SJCRH30 (cell line): Measurements from ENCODE around the gene USO1. TPM values are rescaled to one million over a fixed set of nuclear protein-coding genes. Genes with fewer than 3 reads are reported as not detected.
"Not testable (repeated sequence)": the region's sequence is repeated elsewhere in the genome, so short reads cannot be mapped to it uniquely, and the experiment has no call there.

Experiments used
- DNase-seq, 2 experiments: peaks; one replicate each; pipeline ENCODE4 v3.0.0-alpha.2; 2015 to 2020
- H3K27ac ChIP-seq: fragments of 250-450 bp; sonication (Bioruptor Pico); 2 replicates; pipeline ENCODE4 v1.5.1; 2020; ENCODE audit warnings: mild to moderate bottlenecking, moderate library complexity
- H3K27me3 ChIP-seq: fragments of 250-450 bp; sonication (Bioruptor Pico); 2 replicates; pipeline ENCODE4 v1.5.1; 2020; ENCODE audit warnings: mild to moderate bottlenecking, moderate library complexity
- H3K36me3 ChIP-seq: fragments of 250-450 bp; sonication (Bioruptor Pico); 2 replicates; pipeline ENCODE4 v1.5.1; 2020; ENCODE audit warnings: mild to moderate bottlenecking, moderate library complexity
- H3K4me1 ChIP-seq: fragments of 250-450 bp; sonication (Bioruptor Pico); 2 replicates; pipeline ENCODE4 v1.5.1; 2020; ENCODE audit warnings: mild to moderate bottlenecking, moderate library complexity
- H3K4me3 ChIP-seq: fragments of 250-450 bp; sonication (Bioruptor Pico); 2 replicates; pipeline ENCODE4 v1.5.1; 2020; ENCODE audit warnings: mild to moderate bottlenecking, moderate library complexity
- H3K9me3 ChIP-seq: fragments of 250-450 bp; sonication (Bioruptor Pico); replicated peaks from 2 replicates; pipeline ENCODE4 v1.5.1; 2020; ENCODE audit warnings: mild to moderate bottlenecking, moderate library complexity
- total RNA-seq: library from RNA; depleted of rRNA; stranded (reverse); fragments of >200 nt; shearing (Covaris generic); gene quantifications from 2 replicates; pipeline ENCODE4 v1.2.3, GENCODE V29; 2014

Gene USO1
- total RNA-seq, 1 experiment from 2014 or later: 94.9 TPM

DNA sequence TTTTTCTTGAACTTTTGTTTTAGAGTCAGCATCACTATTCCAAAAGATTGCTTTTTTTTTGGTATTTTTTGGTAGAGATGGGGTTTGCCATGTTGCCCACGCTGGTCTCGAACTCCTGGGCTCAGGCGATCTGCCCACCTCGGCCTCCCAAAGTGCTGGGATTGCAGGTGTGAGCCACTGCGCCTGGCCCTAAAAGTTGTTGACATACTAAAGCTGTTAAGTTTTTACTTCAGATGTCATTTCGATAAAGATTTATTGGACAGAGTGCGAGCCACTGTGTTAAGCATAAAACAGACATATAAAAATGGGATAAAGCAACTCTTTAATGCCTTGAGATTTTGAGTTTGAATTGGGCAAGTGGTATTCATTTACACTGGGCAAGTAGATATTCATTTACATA is 28.3 kb downstream of the USO1 start:
- Histone ChIP-seq H3K9me3 (no peaks in the 10 kb centered on the region), H3K27ac (no peak overlapping the region), H3K4me1 (no peaks in the 10 kb centered on the region), H3K36me3 (peaks cover 30% of the 10 kb centered on the region), H3K4me3 (no peak overlapping the region), H3K27me3 (no peaks in the 10 kb centered on the region)
- DNase-seq: no peak

GRCh38 chr4:75769036-75769435 is 44.7 kb downstream of the USO1 start:
- peaks cover 34% of the 10 kb centered on the region for H3K36me3 ChIP-seq
- H3K4me1 ChIP-seq: no peaks in the 10 kb centered on the region
- DNase-seq: no peak
- no peak overlapping the region for H3K4me3 ChIP-seq
- H3K9me3 ChIP-seq: no peaks in the 10 kb centered on the region
- H3K27me3 ChIP-seq: no peaks in the 10 kb centered on the region
- H3K27ac ChIP-seq: no peak overlapping the region

- peaks cover 59% of the 10 kb centered on the region for H3K36me3 ChIP-seq
- H3K27ac ChIP-seq: no peak overlapping the region
- no peaks in the 10 kb centered on the region for H3K27me3 ChIP-seq
- no peaks in the 10 kb centered on the region for H3K4me1 ChIP-seq
- DNase-seq: no peak
- H3K9me3 ChIP-seq: no peaks in the 10 kb centered on the region
- H3K4me3 ChIP-seq: no peak overlapping the region
These were observed 47.2 kb downstream of the USO1 start for GRCh38 chr4:75771607-75772006.

DNA sequence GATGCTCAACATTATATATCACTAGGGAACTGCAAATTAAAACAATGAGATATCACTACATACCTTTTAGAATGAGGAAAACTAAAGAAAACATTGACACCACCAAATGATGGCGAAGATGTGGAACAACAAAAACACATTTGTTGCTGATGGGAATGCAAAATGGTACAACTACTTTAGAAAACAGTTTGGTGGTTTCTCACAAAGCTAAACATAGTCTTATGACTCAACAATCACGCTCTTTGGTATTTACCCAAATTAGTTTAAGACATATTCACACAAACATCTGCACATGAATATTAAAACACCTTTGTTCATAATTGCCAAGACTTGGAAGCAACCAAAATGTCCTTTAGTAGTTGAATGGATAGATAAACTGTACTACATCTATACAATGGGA is 53.2 kb downstream of the USO1 start:
- Histone ChIP-seq H3K36me3 (peaks cover 83% of the 10 kb centered on the region), H3K9me3 (no peaks in the 10 kb centered on the region), H3K4me1 (no peaks in the 10 kb centered on the region), H3K27me3 (no peaks in the 10 kb centered on the region), H3K27ac (no peak overlapping the region), H3K4me3 (no peak overlapping the region)
- DNase-seq: no peak

DNA sequence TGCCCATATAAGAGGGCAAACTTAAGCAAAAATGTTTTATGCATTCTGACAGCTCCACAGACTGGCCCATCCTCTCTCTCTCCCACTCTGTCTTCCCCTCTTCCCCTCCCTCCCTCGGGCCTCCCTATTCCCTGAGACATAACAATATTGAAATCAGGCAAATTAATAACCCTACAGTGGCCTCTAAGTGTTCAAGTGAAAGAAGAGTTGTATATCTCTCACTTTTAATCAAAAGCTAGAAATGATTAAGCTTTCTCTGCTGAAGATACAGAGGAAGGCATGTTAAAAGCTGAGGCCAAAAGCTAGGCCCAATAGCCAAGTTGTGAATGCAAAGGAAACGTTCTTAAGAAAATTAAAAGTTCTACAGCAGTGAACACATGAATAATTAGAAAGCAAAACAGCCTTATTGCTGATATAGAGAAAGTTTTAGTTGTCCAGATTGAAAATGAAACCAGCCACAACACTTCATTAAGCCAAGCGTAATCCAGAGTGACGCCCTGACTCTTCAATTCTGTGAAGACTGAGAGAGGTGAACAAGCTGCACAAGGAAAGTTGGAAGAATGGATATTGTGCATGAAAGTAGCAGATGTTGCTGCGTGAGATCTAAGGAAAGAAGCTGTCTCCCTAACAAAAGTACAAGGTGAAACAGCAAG is 54.9 kb downstream of the USO1 start:
- H3K4me3 ChIP-seq: no peak overlapping the region
- no peaks in the 10 kb centered on the region for H3K4me1 ChIP-seq
- H3K36me3 ChIP-seq: peaks cover 84% of the 10 kb centered on the region
- no peaks in the 10 kb centered on the region for H3K9me3 ChIP-seq
- DNase-seq: no peak
- no peaks in the 10 kb centered on the region for H3K27me3 ChIP-seq
- H3K27ac ChIP-seq: no peak overlapping the region

- peaks cover 77% of the 10 kb centered on the region for H3K36me3 ChIP-seq
- H3K4me1 ChIP-seq: no peaks in the 10 kb centered on the region
- H3K9me3 ChIP-seq: no peaks in the 10 kb centered on the region
- no peaks in the 10 kb centered on the region for H3K27me3 ChIP-seq
- H3K27ac ChIP-seq: no peak overlapping the region
- no peak overlapping the region for H3K4me3 ChIP-seq
- no peak for DNase-seq
These were observed 56.9 kb downstream of the USO1 start for GRCh38 chr4:75781305-75781704.

- Histone ChIP-seq H3K9me3 (no peaks in the 10 kb centered on the region), H3K36me3 (peaks cover 69% of the 10 kb centered on the region), H3K4me3 (no peak overlapping the region), H3K27me3 (no peaks in the 10 kb centered on the region), H3K27ac (no peak overlapping the region), H3K4me1 (no peaks in the 10 kb centered on the region)
- no peak for DNase-seq
These were observed 62.1 kb downstream of the USO1 start for GRCh38 chr4:75786526-75786925.

GRCh38 chr4:75786938-75787337 is 62.6 kb downstream of the USO1 start:
- Histone ChIP-seq H3K36me3 (peaks cover 67% of the 10 kb centered on the region), H3K9me3 (no peaks in the 10 kb centered on the region), H3K27ac (no peak overlapping the region), H3K27me3 (no peaks in the 10 kb centered on the region), H3K4me1 (no peaks in the 10 kb centered on the region), H3K4me3 (no peak overlapping the region)
- DNase-seq: no peak

- no peak for DNase-seq
- no peaks in the 10 kb centered on the region for H3K27me3 ChIP-seq
These were observed 65.6 kb downstream of the USO1 start for GRCh38 chr4:75790024-75790423.

GRCh38 chr4:75800972-75801371 is 76.6 kb downstream of the USO1 start:
- H3K4me3 ChIP-seq: no peak overlapping the region
- DNase-seq: no peak
- peaks cover 29% of the 10 kb centered on the region for H3K36me3 ChIP-seq
- H3K27me3 ChIP-seq: no peaks in the 10 kb centered on the region
- H3K27ac ChIP-seq: no peak overlapping the region
- no peaks in the 10 kb centered on the region for H3K9me3 ChIP-seq
- no peaks in the 10 kb centered on the region; the same call in 1 of the 2 replicates for H3K4me1 ChIP-seq

More at GRCh38 chr4:75790024-75790423, 65.6 kb downstream of the USO1 start:
- Histone ChIP-seq H3K4me3 (no peak overlapping the region), H3K36me3 (peaks cover 49% of the 10 kb centered on the region), H3K9me3 (no peaks in the 10 kb centered on the region), H3K4me1 (no peaks in the 10 kb centered on the region), H3K27ac (no peak overlapping the region)

GRCh38 chr4:75806035-75806434 is 81.7 kb downstream of the USO1 start:
- not testable (repeated sequence) for DNase-seq, H3K4me3 ChIP-seq, H3K27ac ChIP-seq, H3K4me1 ChIP-seq, H3K9me3 ChIP-seq, H3K27me3 ChIP-seq
- H3K36me3 ChIP-seq: peaks cover 63% of the 10 kb centered on the region

DNA sequence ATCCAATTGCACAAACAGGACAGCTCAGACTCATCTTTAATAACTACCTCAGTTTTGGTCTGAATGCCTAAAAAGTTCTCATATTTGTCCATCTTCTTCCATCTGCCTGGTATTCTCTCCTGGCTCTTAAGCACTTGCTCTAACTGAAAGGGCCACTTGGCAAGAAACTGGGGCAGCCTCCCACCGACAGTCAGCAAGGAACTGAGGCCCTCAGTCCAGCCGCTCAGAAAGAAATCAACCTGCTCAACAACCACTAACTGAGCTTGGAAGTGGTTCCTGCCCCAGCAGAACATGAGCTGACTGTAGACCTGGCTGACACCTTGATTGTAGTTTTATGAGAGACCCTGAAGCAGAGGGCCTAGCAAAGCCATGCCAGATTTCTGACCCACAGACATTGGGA is 93.5 kb downstream of the USO1 start:
- H3K4me3 ChIP-seq: no peak overlapping the region
- no peak overlapping the region for H3K27ac ChIP-seq
- no peaks in the 10 kb centered on the region for H3K4me1 ChIP-seq
- no peaks in the 10 kb centered on the region for H3K27me3 ChIP-seq
- H3K9me3 ChIP-seq: no peaks in the 10 kb centered on the region
- no peak for DNase-seq
- peaks cover 28% of the 10 kb centered on the region for H3K36me3 ChIP-seq

DNA sequence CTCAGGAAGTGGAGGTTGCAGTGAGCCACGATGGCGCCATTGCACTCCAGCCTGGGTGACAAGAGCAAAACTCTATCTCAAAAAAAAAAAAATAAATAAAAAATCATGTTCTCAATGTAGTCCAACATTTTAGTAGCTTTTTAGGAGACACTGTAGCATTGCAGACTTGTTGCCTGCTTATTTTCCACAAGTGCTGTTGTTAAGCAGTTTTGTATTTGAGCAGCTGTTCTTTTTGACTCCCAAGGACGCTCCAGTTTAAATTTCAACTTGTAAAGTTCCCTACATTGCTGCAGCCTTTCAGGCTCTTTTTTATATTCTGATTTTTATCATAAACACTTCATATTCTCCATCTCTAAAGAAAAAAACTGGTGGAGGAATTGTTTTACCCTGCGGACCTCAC is 94.7 kb downstream of the USO1 start:
- no peaks in the 10 kb centered on the region for H3K9me3 ChIP-seq

GRCh38 chr4:75820197-75820596 is 95.8 kb downstream of the USO1 start:
- no peaks in the 10 kb centered on the region for H3K27me3 ChIP-seq
- DNase-seq: no peak
- H3K4me1 ChIP-seq: no peaks in the 10 kb centered on the region
- no peaks in the 10 kb centered on the region for H3K9me3 ChIP-seq
- H3K36me3 ChIP-seq: peaks cover 8% of the 10 kb centered on the region
- no peak overlapping the region for H3K4me3 ChIP-seq
- no peak overlapping the region for H3K27ac ChIP-seq

More for the DNA sequence above, 94.7 kb downstream of the USO1 start:
- H3K36me3 ChIP-seq: peaks cover 19% of the 10 kb centered on the region
- H3K27me3 ChIP-seq: no peaks in the 10 kb centered on the region
- H3K27ac ChIP-seq: no peak overlapping the region
- no peak for DNase-seq
- no peak overlapping the region for H3K4me3 ChIP-seq
- H3K4me1 ChIP-seq: no peaks in the 10 kb centered on the region

DNA sequence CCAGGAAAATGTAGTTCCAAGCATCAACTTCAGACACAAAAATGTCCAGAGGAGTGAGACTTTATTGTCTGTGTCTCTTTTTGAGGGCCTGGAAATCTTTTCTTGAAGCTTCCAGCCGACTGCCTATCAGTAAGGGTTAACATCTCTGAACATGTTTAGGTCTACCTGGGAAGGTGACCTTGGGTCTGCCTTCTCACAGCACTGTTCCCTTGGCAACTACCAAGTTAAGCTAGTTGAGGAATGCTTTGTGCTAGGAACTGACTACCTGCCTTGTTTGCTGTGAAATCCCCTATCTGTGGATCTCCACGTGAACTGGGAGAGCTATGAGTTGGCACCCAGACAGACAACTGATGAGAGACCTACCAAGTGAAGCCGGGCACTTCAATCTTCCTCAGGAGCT is 96.3 kb downstream of the USO1 start:
- Histone ChIP-seq H3K36me3 (peaks cover 4% of the 10 kb centered on the region; the same call in 1 of the 2 replicates), H3K4me1 (no peaks in the 10 kb centered on the region), H3K9me3 (no peaks in the 10 kb centered on the region), H3K27me3 (no peaks in the 10 kb centered on the region), H3K4me3 (no peak overlapping the region), H3K27ac (no peak overlapping the region)
- DNase-seq: no peak

DNA sequence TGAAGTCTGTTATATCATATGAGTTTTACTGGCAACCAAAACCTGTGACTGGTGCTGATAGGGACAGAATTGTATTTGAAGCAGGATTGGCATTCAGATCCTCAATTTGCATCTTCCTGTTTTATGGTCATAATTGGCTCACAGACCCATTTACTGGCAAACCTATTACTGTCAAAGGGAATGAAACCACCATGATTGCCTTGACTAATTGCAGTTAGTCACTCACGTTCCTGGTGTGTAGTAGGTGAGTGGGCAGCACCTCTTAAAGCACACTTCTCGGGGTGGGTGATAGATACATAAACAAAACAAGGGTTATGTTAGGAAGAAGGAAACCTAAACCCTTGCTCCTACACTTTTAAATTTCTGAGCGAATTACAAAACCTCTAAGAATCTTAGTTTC is 96.8 kb downstream of the USO1 start:
- no peaks in the 10 kb centered on the region for H3K4me1 ChIP-seq
- H3K36me3 ChIP-seq: peaks cover 4% of the 10 kb centered on the region; the same call in 1 of the 2 replicates
- DNase-seq: no peak
- no peak overlapping the region for H3K27ac ChIP-seq
- no peaks in the 10 kb centered on the region for H3K27me3 ChIP-seq
- no peak overlapping the region for H3K4me3 ChIP-seq
- no peaks in the 10 kb centered on the region for H3K9me3 ChIP-seq
